GM18520 (cell line): Measurements from ENCODE around the gene DDX28.
"Not testable (repeated sequence)": the region's sequence is repeated elsewhere in the genome, so short reads cannot be mapped to it uniquely, and the experiment has no call there.

ENCODE experiments used
- ATAC-seq: cut with Tn5 transposase; IDR thresholded peaks from one replicate; pipeline ENCODE4 v1.9.1; 2021; ENCODE audit not compliant: unreplicated experiment

Gene DDX28

DNA sequence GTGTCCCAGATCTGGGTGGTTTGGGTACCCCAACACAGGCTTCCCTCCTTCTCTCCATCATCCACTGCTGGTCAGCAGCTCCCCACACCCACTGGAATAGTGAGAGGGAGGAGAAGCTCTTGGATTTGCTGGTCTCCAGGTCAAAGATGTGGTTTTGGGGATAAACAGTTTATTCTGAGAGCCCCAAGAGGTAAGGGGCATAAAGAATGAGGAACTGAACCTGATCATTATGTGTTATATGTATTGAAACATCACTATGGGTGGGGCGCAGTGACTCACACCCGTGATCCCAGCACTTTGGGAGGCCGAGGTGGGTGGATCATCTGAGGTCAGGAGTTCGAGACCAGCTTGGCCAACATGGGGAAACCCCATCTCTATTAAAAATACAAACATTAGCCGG, 27.6 kb downstream of the DDX28 start:
- ATAC-seq, result no peak

GRCh38 chr16:67994040-67994408, 29.0 kb downstream of the DDX28 start:
- not testable (repeated sequence) for ATAC-seq

- ATAC-seq, result peak; percentile 54
Observed at GRCh38 chr16:67993207-67994039, 29.6 kb downstream of the DDX28 start.

GRCh38 chr16:67992661-67993206, 30.3 kb downstream of the DDX28 start:
- ATAC-seq, result no peak

DNA sequence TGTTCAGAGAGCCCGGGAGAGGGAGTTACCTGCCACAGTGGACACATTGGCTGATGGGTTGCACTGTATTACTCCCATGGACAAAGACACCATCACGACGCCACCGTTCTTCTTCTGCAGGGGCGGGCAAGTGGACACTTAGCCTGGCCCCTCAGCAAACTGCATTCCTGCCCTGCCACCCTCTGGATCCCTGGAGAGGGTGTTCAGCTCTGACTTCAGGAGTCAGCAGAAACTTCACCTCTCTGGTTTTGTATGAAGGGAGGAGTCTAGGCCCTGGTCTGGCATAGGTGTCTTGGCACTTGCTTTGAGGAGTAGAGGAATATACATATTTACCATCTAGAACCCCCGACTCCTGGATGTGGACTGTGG, 33.0 kb downstream of the DDX28 start:
- no peak for ATAC-seq

- ATAC-seq, result peak; percentile 35
Observed at GRCh38 chr16:67989322-67990017, 33.6 kb downstream of the DDX28 start.

- no peak for ATAC-seq
Observed at GRCh38 chr16:67988675-67989074, 34.4 kb downstream of the DDX28 start.

- no peak for ATAC-seq
Observed at GRCh38 chr16:67987460-67988160, 35.4 kb downstream of the DDX28 start.

GRCh38 chr16:67986949-67987348, 36.1 kb downstream of the DDX28 start:
- no peak for ATAC-seq

- ATAC-seq, result no peak
Observed at GRCh38 chr16:67982011-67982696, 40.9 kb downstream of the DDX28 start.

DNA sequence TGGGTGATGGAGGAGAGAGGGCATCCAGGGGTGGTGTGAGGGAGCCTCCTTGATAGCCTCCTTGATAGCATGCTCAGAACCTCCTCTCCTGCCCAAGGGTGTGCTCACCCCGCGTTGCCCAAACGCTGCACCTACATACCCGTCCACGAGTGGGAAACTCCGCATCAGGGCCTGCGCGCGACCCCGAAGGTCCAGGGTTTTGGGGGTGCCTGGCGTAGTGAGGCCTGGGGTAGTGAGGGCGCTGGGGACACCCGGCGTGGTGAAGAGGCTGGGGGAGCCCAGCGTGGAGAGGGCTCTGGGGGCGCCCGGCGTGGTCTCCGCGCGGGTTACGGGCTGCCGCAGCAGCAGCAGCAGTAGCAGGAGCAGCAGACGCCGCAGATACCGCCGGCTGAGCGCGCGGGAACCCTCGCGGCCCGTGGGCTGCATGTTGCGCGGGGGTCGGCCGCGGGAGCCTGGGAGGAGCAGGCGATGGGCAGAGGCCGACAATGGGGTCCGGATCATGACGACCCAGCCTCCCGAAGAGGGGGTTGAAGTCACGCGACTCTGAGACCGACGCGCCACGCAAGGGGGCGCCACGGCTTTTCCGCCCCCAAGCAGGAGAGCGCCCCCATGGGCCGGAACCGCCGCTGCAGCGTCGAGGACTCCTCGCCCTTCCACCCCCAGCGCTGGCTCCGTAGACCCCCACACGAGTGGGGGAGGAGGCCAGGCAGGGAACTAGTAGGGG, 42.9 kb downstream of the DDX28 start, which contains the start of gene DPEP3:
TSS of gene DPEP3 (minus strand) at position 545 of the 724 bp plus-strand sequence. CDS start at position 426, 119 bp downstream.
- ATAC-seq, result no peak

DNA sequence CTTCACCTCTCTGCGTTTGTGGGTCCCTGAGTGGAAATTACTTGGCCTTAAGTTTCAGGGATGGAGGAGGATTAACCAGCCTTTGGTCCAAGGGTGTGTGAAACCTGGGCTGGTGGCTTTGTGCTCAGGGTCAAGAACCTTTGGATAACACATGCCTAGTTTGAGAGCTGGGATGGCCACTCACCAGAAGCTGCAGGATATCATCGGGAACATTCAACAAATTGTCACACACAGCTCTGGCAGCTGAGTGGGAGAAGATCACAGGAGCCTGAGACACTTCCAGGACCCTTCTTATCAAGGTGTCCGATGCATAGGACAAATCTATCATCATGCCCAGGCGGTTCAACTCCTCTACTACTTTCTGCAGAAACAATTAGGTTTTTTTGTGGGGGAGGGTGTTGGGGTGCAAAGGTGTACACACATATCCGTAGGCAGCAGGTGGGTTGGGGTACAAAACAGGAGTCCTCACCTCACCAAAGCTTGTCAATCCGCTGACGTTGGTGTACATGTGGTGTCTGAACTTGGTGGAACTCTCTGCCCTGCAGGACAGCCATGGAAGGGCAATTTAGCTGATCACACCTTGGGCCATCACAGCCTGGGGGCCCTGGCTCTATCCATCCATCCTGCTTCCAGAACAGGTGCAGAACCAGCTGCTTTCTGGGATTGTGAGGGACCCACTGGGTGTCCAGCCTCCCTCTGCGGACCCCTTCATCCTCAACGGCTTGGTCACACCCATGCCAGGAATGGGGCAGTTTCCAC, 45.4 kb downstream of the DDX28 start:
- ATAC-seq, result no peak

DNA sequence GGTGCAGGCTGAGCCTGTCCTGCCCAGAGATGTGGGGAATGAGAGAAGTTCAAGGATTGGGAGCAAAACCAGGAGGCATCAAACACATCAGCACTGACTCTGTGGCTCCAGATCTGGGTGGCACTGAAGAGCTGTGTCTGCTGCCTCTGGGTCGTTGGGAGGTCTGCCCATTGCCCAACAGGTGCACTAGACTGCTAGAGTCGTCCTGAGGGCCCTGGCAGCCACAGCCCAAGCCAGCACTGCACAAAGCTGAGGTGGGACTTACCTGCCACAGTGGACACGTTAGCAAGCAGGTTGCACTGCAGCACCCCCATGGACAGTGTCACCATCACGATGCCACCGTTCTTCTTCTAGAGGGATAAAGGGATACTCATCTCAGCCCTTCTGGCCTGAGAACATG, 46.0 kb downstream of the DDX28 start:
- ATAC-seq, result no peak

GRCh38 chr16:67976205-67976604, 46.8 kb downstream of the DDX28 start:
- ATAC-seq, result no peak

DNA sequence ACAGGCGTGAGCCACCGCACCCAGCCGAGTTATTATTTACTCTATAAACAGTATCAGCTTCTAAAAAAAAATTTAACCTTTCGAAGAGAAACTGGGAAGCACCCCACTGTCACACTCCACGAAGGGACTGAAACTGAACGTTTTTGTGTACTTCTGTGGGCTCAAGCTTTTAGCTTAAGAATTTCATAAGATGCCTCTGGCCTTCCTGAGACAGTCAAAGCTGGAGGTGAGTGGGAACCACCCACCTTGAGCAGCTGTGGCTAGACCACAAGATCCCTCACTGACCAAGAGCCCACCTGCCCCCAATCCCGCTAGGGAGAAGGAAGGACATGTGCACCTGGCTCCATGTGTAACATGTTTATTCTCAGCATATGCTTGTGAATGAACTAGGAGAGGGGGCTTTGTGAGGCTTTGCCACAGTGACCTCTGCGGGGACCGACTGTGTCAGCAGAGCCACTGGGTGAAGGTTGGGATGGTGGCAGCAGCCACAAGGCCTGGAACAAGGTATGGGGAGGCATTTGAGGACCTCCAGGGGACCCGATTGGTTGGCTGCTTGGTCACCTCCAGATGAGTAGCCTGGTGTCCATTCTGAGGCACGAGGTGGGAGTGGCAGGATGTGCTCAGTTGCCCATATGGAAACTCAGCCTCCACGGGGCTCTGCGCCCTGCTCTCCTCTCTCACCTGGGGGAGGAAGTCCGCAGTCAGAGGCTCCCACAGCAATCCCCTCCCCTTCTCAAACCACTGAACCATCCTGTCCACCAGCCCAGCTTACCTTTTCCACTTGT, 47.5 kb downstream of the DDX28 start:
- ATAC-seq, result no peak

DNA sequence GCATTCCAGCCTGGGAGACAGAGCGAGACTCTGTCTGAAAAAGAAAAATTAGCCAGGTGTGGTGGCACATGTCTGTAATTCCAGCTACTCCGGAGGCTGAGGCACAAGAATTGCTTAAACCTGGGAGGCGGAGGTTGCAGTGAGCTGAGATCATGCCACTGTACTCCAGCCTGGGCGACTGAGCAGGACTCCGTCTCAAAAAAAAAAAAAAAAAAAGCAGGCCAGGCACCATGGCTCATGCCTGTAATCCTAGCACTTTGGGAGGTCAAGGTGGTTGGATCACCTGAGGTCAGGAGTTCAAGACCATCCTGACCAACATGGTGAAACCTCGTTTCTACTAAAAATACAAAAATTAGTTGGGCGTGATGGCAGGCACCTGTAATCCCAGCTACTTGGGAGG, 50.7 kb downstream of the DDX28 start:
- not testable (repeated sequence) for ATAC-seq

GRCh38 chr16:67971111-67971510, 51.9 kb downstream of the DDX28 start:
- no peak for ATAC-seq
